ENCODE measurements around the gene GPR6.
A peak's percentile ranks its signal among the peaks of the same experiment; 100 is the strongest.

Gene GPR6, protein sequence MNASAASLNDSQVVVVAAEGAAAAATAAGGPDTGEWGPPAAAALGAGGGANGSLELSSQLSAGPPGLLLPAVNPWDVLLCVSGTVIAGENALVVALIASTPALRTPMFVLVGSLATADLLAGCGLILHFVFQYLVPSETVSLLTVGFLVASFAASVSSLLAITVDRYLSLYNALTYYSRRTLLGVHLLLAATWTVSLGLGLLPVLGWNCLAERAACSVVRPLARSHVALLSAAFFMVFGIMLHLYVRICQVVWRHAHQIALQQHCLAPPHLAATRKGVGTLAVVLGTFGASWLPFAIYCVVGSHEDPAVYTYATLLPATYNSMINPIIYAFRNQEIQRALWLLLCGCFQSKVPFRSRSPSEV

DNA sequence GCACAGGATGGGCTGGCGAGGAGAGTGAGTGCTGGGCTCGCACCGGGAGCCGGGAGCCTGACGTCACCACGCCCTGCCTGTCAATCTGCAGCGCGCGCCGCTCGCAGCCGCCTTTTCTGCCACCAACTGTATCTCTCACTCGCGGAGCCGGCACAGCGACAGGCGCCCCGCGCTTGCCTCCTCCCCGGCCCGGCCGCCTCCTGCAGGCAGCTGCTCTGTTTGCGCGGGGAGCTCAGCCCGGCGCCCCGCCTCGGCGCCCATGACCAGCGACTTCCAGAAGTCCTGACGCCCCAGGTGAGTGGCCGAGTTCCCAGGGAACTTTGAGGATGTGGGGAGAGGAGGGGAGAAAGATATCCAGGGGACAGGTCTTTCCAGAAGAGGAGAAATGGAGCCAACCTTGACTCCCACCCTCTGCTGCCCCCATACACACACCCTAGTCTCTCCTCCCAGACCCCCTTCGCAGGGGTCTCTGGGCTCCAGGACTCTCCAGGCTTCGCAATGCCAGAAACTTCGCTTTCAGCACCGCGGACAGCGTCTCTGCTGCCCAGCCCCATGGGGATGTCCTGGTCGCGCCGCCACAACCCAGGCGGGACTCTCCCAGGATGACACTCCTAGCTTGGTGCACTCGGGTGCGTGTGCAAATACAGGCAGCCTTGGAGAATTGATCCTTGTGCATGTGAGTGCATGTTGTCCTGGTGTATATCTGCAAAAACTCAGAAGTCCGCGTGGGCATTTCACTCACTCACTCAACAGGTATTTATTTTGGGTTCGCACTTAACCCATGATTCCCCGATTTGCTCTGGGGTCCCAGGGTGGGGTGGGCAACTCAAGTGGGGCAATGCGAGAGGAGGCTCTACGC, at the start of gene GPR6:
Gene GPR6 (plus strand): TSS at position 138 of the 859 bp plus-strand sequence. CDS start 802 bp downstream, outside the sequence.
- TF ChIP-seq, protein P1, sequence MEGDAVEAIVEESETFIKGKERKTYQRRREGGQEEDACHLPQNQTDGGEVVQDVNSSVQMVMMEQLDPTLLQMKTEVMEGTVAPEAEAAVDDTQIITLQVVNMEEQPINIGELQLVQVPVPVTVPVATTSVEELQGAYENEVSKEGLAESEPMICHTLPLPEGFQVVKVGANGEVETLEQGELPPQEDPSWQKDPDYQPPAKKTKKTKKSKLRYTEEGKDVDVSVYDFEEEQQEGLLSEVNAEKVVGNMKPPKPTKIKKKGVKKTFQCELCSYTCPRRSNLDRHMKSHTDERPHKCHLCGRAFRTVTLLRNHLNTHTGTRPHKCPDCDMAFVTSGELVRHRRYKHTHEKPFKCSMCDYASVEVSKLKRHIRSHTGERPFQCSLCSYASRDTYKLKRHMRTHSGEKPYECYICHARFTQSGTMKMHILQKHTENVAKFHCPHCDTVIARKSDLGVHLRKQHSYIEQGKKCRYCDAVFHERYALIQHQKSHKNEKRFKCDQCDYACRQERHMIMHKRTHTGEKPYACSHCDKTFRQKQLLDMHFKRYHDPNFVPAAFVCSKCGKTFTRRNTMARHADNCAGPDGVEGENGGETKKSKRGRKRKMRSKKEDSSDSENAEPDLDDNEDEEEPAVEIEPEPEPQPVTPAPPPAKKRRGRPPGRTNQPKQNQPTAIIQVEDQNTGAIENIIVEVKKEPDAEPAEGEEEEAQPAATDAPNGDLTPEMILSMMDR (IDR thresholded peaks at IDR 0.05; ENCODE audit: low read length, missing control alignments), result no peak
- H3K4me3 ChIP-seq (replicated peaks; ENCODE audit: low read depth, low read length), result no peak within 1 kb of the TSS
- DNase-seq (ENCODE audit: low read depth), result peak; percentile 57

DNA sequence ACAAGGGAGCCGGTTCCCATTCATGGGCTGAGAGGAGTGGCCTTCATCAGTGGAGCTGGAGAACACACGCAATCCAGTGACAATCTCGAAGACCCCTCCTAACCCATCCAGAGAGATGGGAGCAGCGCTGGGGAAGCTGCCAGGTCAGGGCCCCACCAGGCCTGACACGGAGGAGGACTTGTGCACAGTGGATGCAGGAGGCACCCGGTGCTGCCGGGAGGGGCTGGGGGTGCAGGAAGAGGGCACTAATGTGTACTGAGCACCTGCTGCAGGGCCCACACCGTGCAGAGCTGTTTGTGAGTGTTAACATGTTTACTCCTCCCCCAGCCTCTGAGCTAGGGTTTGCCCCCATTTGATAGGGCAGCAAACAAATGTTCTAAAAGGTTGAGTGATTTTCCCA, 43.8 kb upstream of the GPR6 start:
- no peak for DNase-seq (ENCODE audit: low read depth)
- TF ChIP-seq, protein P1 (IDR thresholded peaks at IDR 0.05; ENCODE audit: low read length, missing control alignments), result no peak
- no peak overlapping the region for H3K4me3 ChIP-seq (replicated peaks; ENCODE audit: low read depth, low read length)

DNA sequence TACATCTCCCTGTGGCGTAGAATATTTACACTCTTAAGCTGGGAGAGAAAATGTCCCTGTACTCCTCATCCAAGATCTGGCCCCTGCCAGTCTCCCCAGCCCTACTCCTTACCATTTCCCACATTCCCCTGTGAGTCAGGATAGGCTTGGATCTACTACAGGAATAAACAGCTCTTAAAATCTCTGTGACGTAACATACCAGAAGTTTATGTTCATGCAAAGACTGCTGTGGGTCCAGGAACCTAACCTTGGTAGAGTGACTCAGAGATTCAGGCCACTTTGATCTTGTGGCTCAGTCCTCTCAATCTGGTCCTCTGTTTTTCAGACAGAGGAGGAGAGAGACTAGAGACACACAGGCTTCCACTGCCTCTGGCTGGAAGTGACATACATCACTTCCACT, 38.5 kb upstream of the GPR6 start:
- no peak overlapping the region for H3K4me3 ChIP-seq (replicated peaks; ENCODE audit: low read depth, low read length)
- no peak for DNase-seq (ENCODE audit: low read depth)
- TF ChIP-seq, protein P1 (IDR thresholded peaks at IDR 0.05; ENCODE audit: low read length, missing control alignments), result no peak

DNA sequence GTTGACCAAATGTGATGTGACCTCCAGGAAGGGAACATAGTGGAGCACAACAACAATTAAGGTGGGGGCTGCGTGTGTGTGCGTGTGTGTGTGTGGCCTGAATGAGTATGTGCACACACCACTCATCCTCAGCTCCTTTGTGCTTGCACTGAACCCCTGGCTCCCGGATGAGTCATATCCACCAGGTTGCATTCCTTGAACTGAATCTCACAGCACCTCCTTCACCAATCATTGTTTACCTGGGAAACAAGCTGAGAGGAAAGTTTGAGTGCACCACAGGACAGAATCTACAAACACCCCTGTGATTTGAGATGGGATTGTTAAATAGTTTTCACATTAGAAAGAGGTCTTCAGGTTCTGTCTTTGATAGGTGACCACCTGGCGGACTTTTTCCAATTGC, 33.7 kb upstream of the GPR6 start:
- TF ChIP-seq, protein P1 (IDR thresholded peaks at IDR 0.05; ENCODE audit: low read length, missing control alignments), result no peak
- H3K4me3 ChIP-seq (replicated peaks; ENCODE audit: low read depth, low read length), result no peak overlapping the region
- DNase-seq (ENCODE audit: low read depth), result no peak

DNA sequence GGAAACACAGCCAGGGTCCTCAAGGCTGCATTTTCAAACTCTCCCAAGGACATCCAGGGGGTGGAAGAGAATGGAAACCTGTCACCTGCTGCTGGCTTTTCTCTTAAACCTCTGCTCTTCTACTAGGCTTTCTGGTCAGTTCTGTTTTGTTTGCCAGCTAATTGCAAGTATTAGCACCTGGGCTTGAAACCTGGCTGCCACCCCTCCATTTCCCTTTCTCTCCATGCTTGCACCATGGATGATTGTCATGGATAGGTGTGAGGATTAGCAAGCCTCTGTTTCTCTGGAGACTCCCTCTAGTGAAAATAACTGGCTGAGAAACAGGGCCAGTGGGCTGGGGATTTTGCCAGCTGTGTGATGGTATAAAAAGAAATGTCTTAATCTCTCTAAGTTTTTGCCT, 33.0 kb upstream of the GPR6 start:
- TF ChIP-seq, protein P1 (IDR thresholded peaks at IDR 0.05; ENCODE audit: low read length, missing control alignments), result no peak
- no peak for DNase-seq (ENCODE audit: low read depth)
- H3K4me3 ChIP-seq (replicated peaks; ENCODE audit: low read depth, low read length), result no peak overlapping the region

DNA sequence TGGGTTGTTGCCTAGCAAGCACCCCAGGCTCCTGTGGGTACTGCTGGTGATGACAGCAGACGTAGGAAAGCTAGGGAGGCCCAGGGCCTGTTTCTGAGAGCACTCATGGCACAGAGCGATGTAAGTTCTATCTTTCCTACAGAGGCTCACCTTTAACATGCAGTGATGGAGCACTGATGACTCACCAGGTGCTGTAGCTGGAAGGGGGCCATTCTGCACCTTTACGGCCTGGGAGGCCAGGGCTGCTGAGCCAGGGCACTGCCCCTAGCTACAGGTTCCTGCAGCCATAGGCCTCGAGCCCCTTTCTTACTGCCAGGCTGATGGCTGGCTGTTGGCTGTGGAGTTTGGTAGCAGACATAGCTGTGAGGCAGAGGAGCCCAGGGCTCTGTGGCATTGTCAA, 31.1 kb upstream of the GPR6 start:
- no peak overlapping the region for H3K4me3 ChIP-seq (replicated peaks; ENCODE audit: low read depth, low read length)
- DNase-seq (ENCODE audit: low read depth), result no peak
- TF ChIP-seq, protein P1 (IDR thresholded peaks at IDR 0.05; ENCODE audit: low read length, missing control alignments), result no peak

All from fibroblast of pulmonary artery (primary cell).